SK-N-SH (cell line): ENCODE results near the gene PAN3. TPM values are rescaled to one million over a fixed set of nuclear protein-coding genes. Genes with fewer than 3 reads are reported as not detected.
"Not testable (repeated sequence)": the region's sequence is repeated elsewhere in the genome, so short reads cannot be mapped to it uniquely, and the experiment has no call there.

Experiments
- CTCF ChIA-PET: fragments of 300-600, 350-600 bp; formaldehyde crosslinking; extraction: SDS; loops from one replicate; lab custom pipeline; 2021; lab: Yijun Ruan, JAX
- POLR2A ChIA-PET: fragments of 350-600 bp; sonication (Branson Sonifier 250); formaldehyde crosslinking; extraction: SDS; loops from one replicate; lab custom pipeline; 2020; ENCODE audit warnings: antibody characterized with exemption, inconsistent platforms; lab: Yijun Ruan, JAX
- DNase-seq: peaks from one replicate; pipeline ENCODE4 v3.0.0; 2012
- H2AFZ ChIP-seq: fragments of 200-600 bp; sonication (generic); 2 replicates; pipeline ENCODE4 v1.8.1; 2016; ENCODE audit warnings: antibody characterized with exemption, mild to moderate bottlenecking, low read depth
- H3F3A ChIP-seq: fragments of 200-600 bp; sonication (generic); replicated peaks from 2 replicates; pipeline ENCODE3; 2016; ENCODE audit warnings: antibody characterized with exemption, mild to moderate bottlenecking; ENCODE audit not compliant: insufficient read depth
- H3K27ac ChIP-seq, 2 experiments: fragments of 200-500 bp in 1 of 2; fragments of 200-600 bp in 1 of 2; sonication (Bioruptor generic) in 1 of 2; sonication (generic), shearing (Covaris generic) in 1 of 2; 2 replicates each; pipeline versions ENCODE4 v1.5.1 to v1.6.1; 2014 to 2016; ENCODE audit warnings: low read depth in 2 of 2, inconsistent platforms in 1 of 2, low read length in 1 of 2, mild to moderate bottlenecking in 1 of 2, mixed read lengths in 1 of 2
- H3K27me3 ChIP-seq: fragments of 200-600 bp; sonication (generic), shearing (Covaris generic); 2 replicates; pipeline ENCODE4 v1.6.1; 2016; ENCODE audit warnings: mixed run types; ENCODE audit not compliant: insufficient read depth
- H3K36me3 ChIP-seq, 2 experiments: fragments of 200-500 bp in 1 of 2; fragments of 200-600 bp in 1 of 2; sonication (Bioruptor generic) in 1 of 2; sonication (generic) in 1 of 2; replicated peaks in 1 of 2; 2 replicates each; pipeline versions ENCODE3 to v1.5.1; 2014 to 2016; ENCODE audit warnings: low read length in 1 of 2, mild to moderate bottlenecking in 1 of 2; ENCODE audit not compliant: insufficient read depth in 2 of 2, control insufficient read depth in 1 of 2
- H3K4me1 ChIP-seq, 2 experiments: fragments of 200-500 bp in 1 of 2; fragments of 200-600 bp in 1 of 2; sonication (Bioruptor generic) in 1 of 2; sonication (generic), shearing (Covaris generic) in 1 of 2; 2 replicates each; pipeline versions ENCODE4 v1.5.1 to v1.6.1; 2014 to 2016; ENCODE audit warnings: low read depth in 1 of 2, low read length in 1 of 2, mixed run types in 1 of 2; ENCODE audit not compliant: insufficient read depth in 2 of 2, control insufficient read depth in 1 of 2
- H3K4me2 ChIP-seq: fragments of 200-600 bp; sonication (generic), shearing (Covaris generic); 2 replicates; pipeline ENCODE4 v1.6.1; 2017; ENCODE audit warnings: mixed run types
- H3K4me3 ChIP-seq, 2 experiments: fragments of 200-500 bp in 1 of 2; fragments of 200-600 bp in 1 of 2; sonication (Bioruptor generic) in 1 of 2; sonication (generic), shearing (Covaris generic) in 1 of 2; 2 replicates each; pipeline versions ENCODE4 v1.5.1 to v1.8.1; 2014 to 2016; ENCODE audit warnings: low read depth in 2 of 2, inconsistent platforms in 1 of 2, low read length in 1 of 2, mild to moderate bottlenecking in 1 of 2, mixed read lengths in 1 of 2, moderate library complexity in 1 of 2
- H3K79me2 ChIP-seq: fragments of 200-600 bp; sonication (generic); 2 replicates; pipeline ENCODE4 v1.8.1; 2017; ENCODE audit warnings: mild to moderate bottlenecking; ENCODE audit not compliant: insufficient read depth
- H3K9ac ChIP-seq: fragments of 200-600 bp; sonication (generic); 2 replicates; pipeline ENCODE4 v1.6.1; 2017; ENCODE audit warnings: mixed run types
- H3K9me2 ChIP-seq: fragments of 200-600 bp; sonication (generic); 2 replicates; pipeline ENCODE4 v1.6.1; 2017; ENCODE audit warnings: mixed run types
- H3K9me3 ChIP-seq: fragments of 200-600 bp; sonication (generic); 2 replicates; pipeline ENCODE4 v1.6.1; 2017; ENCODE audit warnings: mixed run types, mild to moderate bottlenecking, moderate library complexity
- H4K20me1 ChIP-seq: fragments of 200-600 bp; sonication (generic); 2 replicates; pipeline ENCODE4 v1.6.1; 2017; ENCODE audit warnings: mild to moderate bottlenecking, mixed run types; ENCODE audit not compliant: insufficient read depth
- CHD2 ChIP-seq: fragments of 150-350 bp; IDR thresholded peaks from 2 replicates; pipeline ENCODE4 v1.6.1; 2018; ENCODE audit warnings: low read length; ENCODE audit not compliant: partially characterized antibody
- ELF1 ChIP-seq: IDR thresholded peaks from 2 replicates; pipeline ENCODE4 v1.4.0; 2012
- EP300 ChIP-seq, 2 experiments: IDR thresholded peaks; 2 replicates each; pipeline versions ENCODE4 v1.4.0 to v1.6.1; 2012; ENCODE audit warnings: borderline replicate concordance in 1 of 2, low read depth in 1 of 2, low read length in 1 of 2
- FOXJ3 ChIP-seq: sonication (generic); formaldehyde crosslinking; IDR thresholded peaks from 2 replicates; pipeline ENCODE4 v1.5.1; 2020; ENCODE audit warnings: mild to moderate bottlenecking, missing genetic modification reagents
- MEF2A ChIP-seq: IDR thresholded peaks from 2 replicates; pipeline ENCODE4 v1.4.0; 2012; ENCODE audit warnings: low read depth, borderline replicate concordance
- NRF1 ChIP-seq: IDR thresholded peaks from 2 replicates; pipeline ENCODE4 v1.6.1; 2012; ENCODE audit warnings: low read depth, mild to moderate bottlenecking, low read length
- POLR2AphosphoS5 ChIP-seq: IDR thresholded peaks from 2 replicates; pipeline ENCODE4 v1.6.1; 2012; ENCODE audit warnings: low read depth, low read length
- RAD21 ChIP-seq: IDR thresholded peaks from 2 replicates; pipeline ENCODE4 v1.6.1; 2012; ENCODE audit warnings: mild to moderate bottlenecking, low read length
- RXRA ChIP-seq: IDR thresholded peaks from 2 replicates; pipeline ENCODE4 v1.4.0; 2012; ENCODE audit warnings: low read depth, mild to moderate bottlenecking, borderline replicate concordance
- TAF1 ChIP-seq: IDR thresholded peaks from 2 replicates; pipeline ENCODE4 v1.6.1; 2012; ENCODE audit warnings: low read depth, mild to moderate bottlenecking, low read length, moderate library complexity, borderline replicate concordance
- TCF12 ChIP-seq: IDR thresholded peaks from 2 replicates; pipeline ENCODE4 v1.4.0; 2012
- WGBS: methylation state at CpG from one replicate; pipeline ENCODE4 v1.1.6; 2017; ENCODE audit warnings: low lambda C conversion rate; 5-methylcytosine and 5-hydroxymethylcytosine counted together
- polyA plus RNA-seq, 3 experiments: library from polyadenylated mRNA; depleted of rRNA; stranded (reverse); fragments of >200 nt; gene quantifications; 2 replicates each; pipeline ENCODE4 v1.2.3, GENCODE V29; 2012
- TF ChIP-seq, protein P1 (sequence below): IDR thresholded peaks from 2 replicates; pipeline ENCODE4 v1.4.0; 2012; ENCODE audit warnings: low read depth
- TF ChIP-seq, protein P2 (sequence below): IDR thresholded peaks from 2 replicates; pipeline ENCODE4 v1.4.0; 2012; ENCODE audit warnings: low read depth, borderline replicate concordance
- TF ChIP-seq, protein P3 (sequence below): fragments of 150-350 bp; IDR thresholded peaks from 2 replicates; pipeline ENCODE4 v1.6.1; 2017; ENCODE audit warnings: antibody characterized with exemption, low read length, low read depth, borderline replicate concordance
- TF ChIP-seq, protein P4 (sequence below): IDR thresholded peaks from 2 replicates; pipeline ENCODE4 v1.6.1; 2012; ENCODE audit warnings: mild to moderate bottlenecking, low read depth, low read length, moderate library complexity

Gene PAN3
- polyA plus RNA-seq, 1 of the 3 experiments (the other 2 are of a cell fraction), result 6.4 TPM

DNA sequence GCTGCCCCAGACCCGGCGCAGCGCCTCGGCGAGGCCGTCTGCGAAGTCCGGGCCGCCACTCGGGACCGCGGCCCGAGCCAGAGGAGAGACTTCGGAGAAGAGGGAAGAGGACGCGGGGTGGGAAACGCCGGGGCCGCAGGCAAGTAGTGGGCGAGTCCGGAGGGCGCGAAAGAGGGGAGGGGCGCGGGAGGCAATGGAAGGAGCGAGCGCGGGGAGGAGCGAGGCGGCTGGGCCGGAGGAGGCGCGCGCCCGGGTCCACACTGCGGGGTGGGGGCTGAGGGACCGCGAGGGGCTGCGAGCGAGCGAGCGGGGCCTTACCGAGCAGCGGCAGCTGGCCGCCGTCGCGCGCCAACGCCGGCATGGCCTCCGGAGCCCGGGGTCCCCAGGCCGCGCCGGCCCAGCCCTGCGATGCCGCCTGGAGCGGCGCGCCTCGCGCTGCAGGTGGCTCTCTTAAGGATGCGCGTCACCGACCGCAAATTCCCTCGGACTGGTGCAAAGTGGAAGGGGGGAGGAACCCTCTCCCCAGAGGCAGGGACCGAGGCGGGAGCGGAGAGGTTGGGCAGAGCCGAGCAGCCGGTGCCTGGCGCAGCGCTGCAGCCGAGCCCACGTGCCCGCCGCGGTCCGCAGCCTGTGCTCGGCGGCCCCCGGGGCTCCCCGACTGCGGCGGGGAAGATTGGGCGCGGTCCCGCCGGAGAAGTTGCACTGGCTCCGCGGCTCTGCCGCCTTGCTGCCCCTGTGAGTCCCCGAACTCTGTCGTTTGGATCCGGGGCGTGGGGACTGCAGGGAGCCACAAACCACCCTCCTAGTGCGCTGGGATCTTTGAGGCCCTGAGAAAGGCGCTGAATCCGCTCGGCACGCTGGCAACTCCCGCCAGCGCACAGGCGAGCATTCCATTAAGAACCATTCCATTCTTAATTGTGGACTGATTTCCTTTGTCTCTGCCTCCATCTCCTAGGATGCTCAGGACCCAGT, 37.9 kb upstream of the PAN3 start, which contains the start of gene FLT3:
FLT3 (minus strand) TSS at position 427 of the 972 bp plus-strand sequence; CDS start at position 361, 66 bp downstream.
- H3K9ac ChIP-seq, result no peak within 1 kb of the TSS
- CTCF ChIA-PET, result no interaction called here
- H3K27ac ChIP-seq, result no peak within 1 kb of the TSS
- peak within 1 kb of the TSS; percentile 21 to 48 for H3K4me3 ChIP-seq
- H3K36me3 ChIP-seq, result no peaks in the 10 kb centered on the region
- WGBS, result 13% methylated on average over 38 of the region's 106 CpGs
- peaks cover 80% of the 10 kb centered on the region for H3K27me3 ChIP-seq
- DNase-seq, result peak; percentile 59
- POLR2A ChIA-PET, result no interaction called here
- no peaks in the 10 kb centered on the region; a peak in 1 of 4 replicates for H3K4me1 ChIP-seq
- no peaks in the 10 kb centered on the region for H3K79me2 ChIP-seq
- no peaks in the 10 kb centered on the region for H3F3A ChIP-seq
- TF ChIP-seq, protein P1, sequence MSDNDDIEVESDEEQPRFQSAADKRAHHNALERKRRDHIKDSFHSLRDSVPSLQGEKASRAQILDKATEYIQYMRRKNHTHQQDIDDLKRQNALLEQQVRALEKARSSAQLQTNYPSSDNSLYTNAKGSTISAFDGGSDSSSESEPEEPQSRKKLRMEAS, result no peak
- TF ChIP-seq NRF1, result no peak
- TF ChIP-seq RXRA, result no peak
- TF ChIP-seq TCF12, result no peak
- TF ChIP-seq MEF2A, result no peak
- TF ChIP-seq FOXJ3 (CRISPR knock-in tag), result no peak
- TF ChIP-seq, protein P2, sequence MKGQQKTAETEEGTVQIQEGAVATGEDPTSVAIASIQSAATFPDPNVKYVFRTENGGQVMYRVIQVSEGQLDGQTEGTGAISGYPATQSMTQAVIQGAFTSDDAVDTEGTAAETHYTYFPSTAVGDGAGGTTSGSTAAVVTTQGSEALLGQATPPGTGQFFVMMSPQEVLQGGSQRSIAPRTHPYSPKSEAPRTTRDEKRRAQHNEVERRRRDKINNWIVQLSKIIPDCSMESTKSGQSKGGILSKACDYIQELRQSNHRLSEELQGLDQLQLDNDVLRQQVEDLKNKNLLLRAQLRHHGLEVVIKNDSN, result no peak
- no peak for TF ChIP-seq ELF1
- TF ChIP-seq, protein P3, sequence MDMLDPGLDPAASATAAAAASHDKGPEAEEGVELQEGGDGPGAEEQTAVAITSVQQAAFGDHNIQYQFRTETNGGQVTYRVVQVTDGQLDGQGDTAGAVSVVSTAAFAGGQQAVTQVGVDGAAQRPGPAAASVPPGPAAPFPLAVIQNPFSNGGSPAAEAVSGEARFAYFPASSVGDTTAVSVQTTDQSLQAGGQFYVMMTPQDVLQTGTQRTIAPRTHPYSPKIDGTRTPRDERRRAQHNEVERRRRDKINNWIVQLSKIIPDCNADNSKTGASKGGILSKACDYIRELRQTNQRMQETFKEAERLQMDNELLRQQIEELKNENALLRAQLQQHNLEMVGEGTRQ, result no peak
- no peak for TF ChIP-seq POLR2AphosphoS5
- no peak for TF ChIP-seq EP300 (IDR thresholded peaks at IDR 0.05; ENCODE audit: borderline replicate concordance in 1 of 2, low read depth in 1 of 2, low read length in 1 of 2)
- no peak for TF ChIP-seq RAD21
- no peak for TF ChIP-seq TAF1
- TF ChIP-seq, protein P4, sequence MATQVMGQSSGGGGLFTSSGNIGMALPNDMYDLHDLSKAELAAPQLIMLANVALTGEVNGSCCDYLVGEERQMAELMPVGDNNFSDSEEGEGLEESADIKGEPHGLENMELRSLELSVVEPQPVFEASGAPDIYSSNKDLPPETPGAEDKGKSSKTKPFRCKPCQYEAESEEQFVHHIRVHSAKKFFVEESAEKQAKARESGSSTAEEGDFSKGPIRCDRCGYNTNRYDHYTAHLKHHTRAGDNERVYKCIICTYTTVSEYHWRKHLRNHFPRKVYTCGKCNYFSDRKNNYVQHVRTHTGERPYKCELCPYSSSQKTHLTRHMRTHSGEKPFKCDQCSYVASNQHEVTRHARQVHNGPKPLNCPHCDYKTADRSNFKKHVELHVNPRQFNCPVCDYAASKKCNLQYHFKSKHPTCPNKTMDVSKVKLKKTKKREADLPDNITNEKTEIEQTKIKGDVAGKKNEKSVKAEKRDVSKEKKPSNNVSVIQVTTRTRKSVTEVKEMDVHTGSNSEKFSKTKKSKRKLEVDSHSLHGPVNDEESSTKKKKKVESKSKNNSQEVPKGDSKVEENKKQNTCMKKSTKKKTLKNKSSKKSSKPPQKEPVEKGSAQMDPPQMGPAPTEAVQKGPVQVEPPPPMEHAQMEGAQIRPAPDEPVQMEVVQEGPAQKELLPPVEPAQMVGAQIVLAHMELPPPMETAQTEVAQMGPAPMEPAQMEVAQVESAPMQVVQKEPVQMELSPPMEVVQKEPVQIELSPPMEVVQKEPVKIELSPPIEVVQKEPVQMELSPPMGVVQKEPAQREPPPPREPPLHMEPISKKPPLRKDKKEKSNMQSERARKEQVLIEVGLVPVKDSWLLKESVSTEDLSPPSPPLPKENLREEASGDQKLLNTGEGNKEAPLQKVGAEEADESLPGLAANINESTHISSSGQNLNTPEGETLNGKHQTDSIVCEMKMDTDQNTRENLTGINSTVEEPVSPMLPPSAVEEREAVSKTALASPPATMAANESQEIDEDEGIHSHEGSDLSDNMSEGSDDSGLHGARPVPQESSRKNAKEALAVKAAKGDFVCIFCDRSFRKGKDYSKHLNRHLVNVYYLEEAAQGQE, result no peak
- TF ChIP-seq CHD2, result no peak
- peak within 1 kb of the TSS; percentile 71; the same call in 1 of the 2 replicates for H3K4me2 ChIP-seq
- no peaks in the 10 kb centered on the region for H3K9me3 ChIP-seq
- H2AFZ ChIP-seq, result peak within 1 kb of the TSS; percentile 41; the same call in 1 of the 2 replicates
- no peaks in the 10 kb centered on the region for H4K20me1 ChIP-seq
- H3K9me2 ChIP-seq, result no peaks in the 10 kb centered on the region

DNA sequence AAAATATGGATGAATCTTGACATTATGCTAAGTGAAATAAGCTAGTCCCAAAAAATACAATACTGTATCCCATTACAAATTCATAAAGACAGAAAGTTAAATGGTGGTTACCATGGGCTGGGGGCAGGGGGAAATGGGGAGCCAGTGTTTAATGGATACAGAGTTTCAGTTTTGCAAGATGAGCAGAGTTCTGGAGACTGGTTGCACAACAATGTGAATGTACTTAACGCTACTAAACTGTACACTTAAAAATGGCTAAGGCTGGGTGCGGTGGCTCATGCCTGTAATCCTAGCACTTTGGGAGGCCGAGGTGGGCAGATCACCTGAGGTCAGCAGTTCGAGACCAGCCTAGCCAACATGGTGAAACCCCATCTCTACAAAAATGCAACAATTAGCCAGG, 36.5 kb upstream of the PAN3 start:
- H3K9me2 ChIP-seq, H2AFZ ChIP-seq, H3K27ac ChIP-seq, H3K9ac ChIP-seq, H3K4me2 ChIP-seq, CTCF ChIA-PET, H3K4me3 ChIP-seq, H3K36me3 ChIP-seq, H3F3A ChIP-seq, H3K9me3 ChIP-seq, H3K79me2 ChIP-seq, H4K20me1 ChIP-seq, POLR2A ChIA-PET, DNase-seq, H3K4me1 ChIP-seq: not testable (repeated sequence)
- 28% methylated on average over 4 of the region's 4 CpGs for WGBS
- peaks cover 68% of the 10 kb centered on the region for H3K27me3 ChIP-seq
